Choroid plexus epithelial cell (primary cell): Measurements from ENCODE around the gene LHFPL5.

Experiments
- DNase-seq: peaks from one replicate; pipeline ENCODE4 v3.0.0-alpha.2; 2010; ENCODE audit warnings: low read depth
- H3K4me3 ChIP-seq: 2 replicates; pipeline ENCODE4 v1.5.1; 2011; ENCODE audit warnings: low read depth, mild to moderate bottlenecking, control low read depth, low read length, moderate library complexity
- TF ChIP-seq, protein P1 (sequence below): conservative IDR thresholded peaks from 2 replicates; pipeline ENCODE4 v1.5.1; 2011; ENCODE audit warnings: low read depth, mild to moderate bottlenecking, control low read depth, inconsistent platforms, low read length, moderate library complexity

Gene LHFPL5

DNA sequence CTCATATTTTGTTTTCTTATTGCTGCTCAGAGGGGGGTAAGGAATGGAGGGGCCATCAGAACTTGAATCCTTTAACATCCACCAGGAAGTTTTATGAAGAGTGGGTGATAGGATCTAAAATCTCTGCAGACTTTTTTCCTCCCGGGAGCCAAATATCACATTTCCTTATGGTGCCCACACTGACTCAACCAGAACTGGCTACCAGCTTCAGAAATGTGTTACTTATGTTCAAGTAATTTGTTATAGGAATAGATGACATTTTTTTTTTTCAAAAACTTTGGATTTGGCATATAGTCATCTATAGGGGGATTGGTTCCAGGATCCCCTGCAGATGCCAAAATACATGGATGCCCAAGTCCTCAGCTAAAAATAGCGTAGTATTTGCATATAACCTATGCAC, 18.4 kb downstream of the LHFPL5 start:
- no peak for DNase-seq
- TF ChIP-seq, protein P1, sequence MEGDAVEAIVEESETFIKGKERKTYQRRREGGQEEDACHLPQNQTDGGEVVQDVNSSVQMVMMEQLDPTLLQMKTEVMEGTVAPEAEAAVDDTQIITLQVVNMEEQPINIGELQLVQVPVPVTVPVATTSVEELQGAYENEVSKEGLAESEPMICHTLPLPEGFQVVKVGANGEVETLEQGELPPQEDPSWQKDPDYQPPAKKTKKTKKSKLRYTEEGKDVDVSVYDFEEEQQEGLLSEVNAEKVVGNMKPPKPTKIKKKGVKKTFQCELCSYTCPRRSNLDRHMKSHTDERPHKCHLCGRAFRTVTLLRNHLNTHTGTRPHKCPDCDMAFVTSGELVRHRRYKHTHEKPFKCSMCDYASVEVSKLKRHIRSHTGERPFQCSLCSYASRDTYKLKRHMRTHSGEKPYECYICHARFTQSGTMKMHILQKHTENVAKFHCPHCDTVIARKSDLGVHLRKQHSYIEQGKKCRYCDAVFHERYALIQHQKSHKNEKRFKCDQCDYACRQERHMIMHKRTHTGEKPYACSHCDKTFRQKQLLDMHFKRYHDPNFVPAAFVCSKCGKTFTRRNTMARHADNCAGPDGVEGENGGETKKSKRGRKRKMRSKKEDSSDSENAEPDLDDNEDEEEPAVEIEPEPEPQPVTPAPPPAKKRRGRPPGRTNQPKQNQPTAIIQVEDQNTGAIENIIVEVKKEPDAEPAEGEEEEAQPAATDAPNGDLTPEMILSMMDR = no peak
- no peak overlapping the region for H3K4me3 ChIP-seq

DNA sequence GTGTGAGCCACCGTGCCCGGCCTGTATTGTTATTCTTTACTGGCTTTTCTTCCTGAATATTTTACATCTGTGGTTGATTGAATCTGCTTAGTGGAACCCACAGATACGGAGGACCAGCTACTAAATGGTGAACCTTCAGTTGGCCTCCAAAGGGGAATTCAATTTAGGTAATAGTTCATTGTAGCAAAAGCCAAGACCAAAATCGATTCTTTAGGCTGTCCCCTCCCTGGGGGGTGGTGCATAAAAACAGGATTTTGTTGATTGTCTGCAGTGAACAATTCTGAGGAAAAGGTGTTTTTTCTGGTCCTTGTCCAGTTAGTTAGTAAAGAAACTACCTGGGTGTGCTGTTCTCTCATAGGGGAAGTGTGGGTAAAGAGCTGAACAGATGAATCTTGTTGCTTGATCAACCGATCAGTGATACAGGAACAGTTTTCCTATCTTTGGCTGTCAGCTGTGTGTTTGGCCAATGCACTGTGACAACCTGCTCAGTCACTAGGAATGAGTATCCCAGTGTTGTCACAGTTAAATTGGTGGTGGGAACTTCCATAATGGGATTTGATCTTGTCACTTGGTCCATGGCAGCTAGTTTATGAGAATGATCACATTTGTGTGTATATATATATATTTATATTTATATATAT, 19.5 kb downstream of the LHFPL5 start:
- TF ChIP-seq, protein P1 = no peak
- no peak overlapping the region for H3K4me3 ChIP-seq
- no peak for DNase-seq

DNA sequence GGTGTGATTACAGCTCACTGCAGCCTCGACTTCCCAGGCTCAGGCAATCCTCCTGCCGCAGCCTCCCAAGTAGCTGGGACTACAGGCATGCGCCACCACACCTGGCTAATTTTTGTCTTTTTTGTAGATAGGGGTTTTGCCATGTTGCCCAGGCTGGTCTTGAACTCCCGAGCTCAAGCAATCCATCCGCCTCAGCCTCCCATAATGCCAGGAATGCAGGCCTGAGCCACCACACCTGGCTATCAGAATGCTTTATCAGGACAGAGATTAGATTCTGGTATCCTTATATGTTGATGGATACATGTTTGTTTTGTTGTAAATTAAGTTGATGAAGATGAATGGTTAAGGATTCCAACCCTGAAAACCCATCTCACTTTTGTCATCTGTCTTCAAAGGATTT, 24.2 kb downstream of the LHFPL5 start:
- DNase-seq = no peak
- no peak overlapping the region for H3K4me3 ChIP-seq
- TF ChIP-seq, protein P1 = no peak

DNA sequence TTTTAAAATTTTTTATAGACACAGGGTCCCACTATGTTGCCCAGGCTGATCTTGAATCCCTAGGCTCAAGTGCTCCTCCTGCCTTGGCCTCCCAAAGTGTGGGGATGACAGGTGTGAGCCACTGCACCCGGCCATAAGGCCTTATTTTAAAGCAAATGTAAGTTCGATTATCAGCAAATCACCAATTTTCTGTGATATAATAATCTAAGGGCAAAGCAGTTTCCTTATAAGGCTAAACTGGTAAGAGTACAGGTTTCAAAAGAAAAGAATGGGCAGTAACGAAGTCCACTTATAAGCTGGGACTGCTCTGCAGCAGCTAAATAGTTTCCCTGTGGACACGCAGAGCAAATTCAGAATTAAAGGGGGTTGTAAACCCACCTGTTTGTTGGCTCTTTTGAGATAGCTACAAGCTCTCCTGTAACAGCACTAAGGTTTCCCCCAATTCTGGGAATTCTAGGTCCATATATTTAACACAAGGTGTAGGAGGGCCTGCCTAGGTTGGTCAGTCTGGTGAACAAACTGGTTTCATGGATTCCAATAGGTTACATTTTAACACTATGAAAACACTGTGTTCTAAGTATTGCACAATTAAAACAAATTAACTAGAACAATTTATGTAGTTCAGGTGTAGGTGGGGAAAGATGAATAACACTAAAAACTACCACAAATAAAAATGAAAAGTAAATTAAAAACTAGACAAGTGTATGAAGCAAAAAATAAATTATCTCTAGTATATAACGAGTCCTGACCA, 26.3 kb downstream of the LHFPL5 start:
- no peak for DNase-seq
- TF ChIP-seq, protein P1 = no peak
- H3K4me3 ChIP-seq = no peak overlapping the region

DNA sequence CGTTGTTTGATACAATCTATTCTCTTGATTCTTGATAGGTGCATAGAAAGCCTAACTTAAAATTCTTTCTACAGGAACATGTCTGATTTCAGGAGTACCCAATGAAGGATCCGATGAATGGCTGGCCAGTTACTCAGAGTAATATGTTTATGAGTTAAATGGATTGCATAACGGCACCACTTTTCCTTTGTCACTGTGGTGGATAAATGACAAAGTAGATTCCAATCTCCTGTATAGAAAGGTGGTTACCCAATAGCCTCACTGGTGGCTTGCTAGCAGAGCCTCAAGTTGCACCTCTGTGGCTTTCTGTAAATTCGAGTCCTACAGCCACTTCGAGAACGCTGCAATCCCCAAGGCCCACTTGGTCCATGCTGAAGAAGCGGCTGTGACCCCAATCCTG, 28.4 kb downstream of the LHFPL5 start:
- TF ChIP-seq, protein P1 = no peak
- DNase-seq = peak; percentile 7
- H3K4me3 ChIP-seq = no peak overlapping the region

DNA sequence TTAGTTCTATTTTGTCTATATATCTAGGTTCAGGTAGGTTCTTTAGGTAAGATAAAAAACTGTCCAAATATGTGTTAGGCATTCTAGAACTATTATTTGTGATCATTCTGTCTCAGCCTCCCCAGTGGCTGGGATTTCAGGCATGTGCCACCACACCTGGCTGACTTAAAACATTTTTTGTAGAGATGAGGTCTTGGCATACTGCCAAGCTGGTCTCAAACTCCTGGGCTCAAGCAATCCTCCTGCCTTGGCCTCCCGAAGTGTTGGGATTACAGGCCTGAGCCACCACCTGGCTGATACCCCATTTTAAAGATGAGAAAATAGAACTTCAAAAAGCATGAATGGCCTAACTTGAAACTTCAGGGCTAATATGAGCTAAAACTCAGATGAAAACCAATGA, 33.9 kb downstream of the LHFPL5 start:
- TF ChIP-seq, protein P1 = no peak
- H3K4me3 ChIP-seq = no peak overlapping the region
- no peak for DNase-seq

DNA sequence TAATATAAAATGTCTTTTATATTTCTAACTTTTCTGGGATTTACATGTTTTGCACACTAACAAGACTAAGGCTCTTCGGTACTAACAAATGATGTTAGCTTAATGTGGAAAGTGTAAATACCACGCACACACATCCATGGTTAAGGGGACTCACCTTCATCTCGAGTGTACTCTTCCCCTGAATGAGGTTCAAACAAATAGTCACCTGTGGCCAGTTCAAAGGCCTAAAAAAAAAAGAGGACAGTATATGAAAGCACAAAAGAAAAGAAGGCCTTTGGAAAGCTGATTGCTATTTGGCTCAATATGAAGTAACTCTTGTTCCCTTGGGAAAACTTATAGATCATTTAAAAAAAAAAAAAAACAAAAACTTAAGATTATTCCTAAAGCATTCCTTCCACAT, 37.2 kb downstream of the LHFPL5 start:
- TF ChIP-seq, protein P1 = no peak
- no peak overlapping the region for H3K4me3 ChIP-seq
- DNase-seq = no peak
